Measurements from ENCODE around the gene CDHR3. TPM values are rescaled to one million over a fixed set of nuclear protein-coding genes. Genes with fewer than 3 reads are reported as not detected.

CDHR3 gene
- total and polyA plus RNA-seq, 2 of the 8 experiments (the other 6 are each of a cell fraction or from before 2014, with no cell fraction given) = 6.4 to 6.8 TPM

GRCh38 chr7:106056513-106057203, 93.6 kb downstream of the CDHR3 start (continued):
- no peak for TF ChIP-seq ATF2 (IDR thresholded peaks at IDR 0.05; ENCODE audit: low read length)
- peak; percentile 40; the same call in 1 of the 2 replicates for TF ChIP-seq YY1 (IDR thresholded peaks at IDR 0.05; ENCODE audit: low read depth, low read length)
- peak; percentile 78 for TF ChIP-seq MAX (IDR thresholded peaks at IDR 0.05)
- no peak for TF ChIP-seq CTBP2 (IDR thresholded peaks at IDR 0.05; ENCODE audit: borderline replicate concordance, insufficient read depth, insufficient read length, low read length)
- TF ChIP-seq RNF2 (IDR thresholded peaks at IDR 0.05; ENCODE audit: borderline replicate concordance, low read depth, low read length, missing control alignments, poor library complexity, severe bottlenecking) = no peak
- TF ChIP-seq CHD1 (IDR thresholded peaks at IDR 0.05; ENCODE audit: low read depth, low read length) = no peak
